NCI-H2196 treated with DMSO at 0.1 percent for 48 hours (cell line): ENCODE results near the gene SKP1.

Experiments used
- DNase-seq: peaks from one replicate; lab custom pipeline; 2025; ENCODE audit not compliant: unreplicated experiment; lab: John Stamatoyannopoulos, UW

SKP1 gene

DNA sequence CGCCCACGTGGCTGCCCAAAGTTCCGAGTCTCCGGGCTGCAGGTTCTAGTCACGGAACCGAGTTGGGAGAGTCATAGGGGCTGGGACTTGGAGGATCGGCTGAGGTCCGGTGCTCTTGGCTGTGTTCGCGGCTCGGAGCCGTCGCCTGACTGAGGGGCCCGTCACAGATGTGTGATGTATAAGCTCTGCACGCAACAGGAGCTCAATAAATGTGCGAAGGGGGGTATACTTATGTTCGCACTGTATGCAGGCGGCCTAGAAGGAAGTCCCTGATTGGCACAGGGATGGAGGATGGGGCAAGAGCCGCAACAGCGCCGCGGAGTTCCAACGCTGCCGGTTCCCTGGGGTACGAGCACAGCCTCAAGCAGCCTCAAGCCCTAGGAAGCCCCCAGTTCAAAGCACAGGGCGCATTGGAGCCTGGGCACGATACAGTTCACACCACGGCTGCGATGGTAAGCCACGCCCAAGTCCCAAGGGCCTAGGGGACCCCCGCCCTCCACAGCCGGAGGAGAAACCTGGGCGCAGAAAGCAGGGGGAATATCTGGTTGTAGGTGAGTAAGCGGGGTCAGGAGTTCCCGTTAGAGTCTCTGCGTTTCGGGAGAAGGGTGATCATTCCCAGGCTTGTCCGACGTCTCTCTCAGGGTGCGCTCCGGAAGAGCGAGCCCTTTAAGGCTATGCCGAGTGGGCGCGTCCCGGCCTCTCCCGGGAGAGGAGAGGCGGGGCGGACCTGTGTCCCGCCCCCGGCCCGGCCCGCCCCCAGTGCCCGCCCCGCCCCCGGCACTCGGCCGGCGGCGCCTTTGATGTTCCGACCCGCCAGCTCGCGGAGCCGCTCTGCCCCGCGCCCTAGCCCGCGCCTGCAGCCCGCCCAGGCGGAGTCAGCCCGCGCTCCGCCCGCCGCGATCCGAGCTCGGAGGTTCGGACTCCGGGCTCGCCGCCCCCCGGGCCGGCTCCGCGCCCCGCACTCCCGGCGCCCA lies 62.6 kb downstream of the SKP1 start, which contains the start of gene TCF7:
TSS of gene TCF7 (plus strand) at position 780 of the 974 bp plus-strand sequence. CDS start 226 bp downstream, outside the sequence.
- peak; percentile 32 for DNase-seq

DNA sequence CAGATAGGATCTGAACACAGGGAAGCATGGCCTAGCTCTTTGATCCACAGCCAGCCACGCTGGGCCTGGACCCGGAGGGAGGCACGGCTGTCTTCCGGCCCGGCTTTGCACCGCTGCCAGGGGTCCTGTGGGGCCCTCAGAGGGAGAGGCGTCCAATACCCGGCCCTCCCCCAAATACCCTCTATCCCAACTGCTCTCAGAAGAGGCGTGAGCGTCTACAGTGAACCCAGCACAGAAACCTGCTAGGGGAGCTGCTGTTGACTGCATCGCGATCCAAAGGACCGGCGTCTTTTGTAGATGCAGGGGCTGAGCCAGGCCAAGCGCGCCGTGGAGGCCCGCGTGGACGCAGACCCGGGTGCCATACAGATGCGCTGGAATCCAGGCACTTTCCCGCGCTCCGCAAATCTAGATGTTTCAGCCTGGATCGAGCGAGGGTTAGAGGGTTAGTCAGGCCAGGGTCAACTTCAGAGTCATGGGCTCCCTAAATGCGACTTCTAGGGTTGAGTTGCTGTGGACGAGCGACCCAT lies 63.3 kb downstream of the SKP1 start:
- no peak for DNase-seq

DNA sequence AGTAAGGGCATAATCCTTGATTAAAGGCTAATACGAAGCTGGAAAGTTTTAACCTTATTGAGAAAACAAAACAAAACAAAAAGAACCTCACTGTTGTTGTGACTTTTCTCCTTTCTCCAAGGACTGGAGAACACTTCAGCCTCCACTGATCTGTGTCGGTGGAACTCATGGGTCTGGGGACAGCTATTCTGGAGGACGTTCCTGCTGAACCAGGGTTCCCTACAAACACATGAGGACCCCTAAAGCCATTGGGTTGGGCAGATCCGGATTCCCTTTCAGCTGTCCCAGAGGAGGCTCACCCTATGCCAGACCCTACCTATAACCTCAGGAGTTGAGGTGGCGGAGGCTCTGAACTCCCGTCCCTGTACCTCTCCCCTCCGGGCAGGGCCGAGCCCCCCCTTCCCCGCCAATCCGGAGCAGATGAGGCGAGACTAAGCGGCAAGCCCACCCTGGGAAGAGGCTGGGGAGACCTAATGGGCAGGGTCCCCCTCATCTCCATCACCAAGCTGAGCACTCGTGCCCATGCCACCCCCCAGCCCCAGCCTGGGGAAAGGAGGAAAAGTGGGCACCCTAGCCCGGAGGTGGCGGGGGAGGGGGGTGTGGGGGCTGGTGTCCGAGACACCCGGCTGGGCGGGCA lies 63.9 kb downstream of the SKP1 start:
- DNase-seq = no peak

DNA sequence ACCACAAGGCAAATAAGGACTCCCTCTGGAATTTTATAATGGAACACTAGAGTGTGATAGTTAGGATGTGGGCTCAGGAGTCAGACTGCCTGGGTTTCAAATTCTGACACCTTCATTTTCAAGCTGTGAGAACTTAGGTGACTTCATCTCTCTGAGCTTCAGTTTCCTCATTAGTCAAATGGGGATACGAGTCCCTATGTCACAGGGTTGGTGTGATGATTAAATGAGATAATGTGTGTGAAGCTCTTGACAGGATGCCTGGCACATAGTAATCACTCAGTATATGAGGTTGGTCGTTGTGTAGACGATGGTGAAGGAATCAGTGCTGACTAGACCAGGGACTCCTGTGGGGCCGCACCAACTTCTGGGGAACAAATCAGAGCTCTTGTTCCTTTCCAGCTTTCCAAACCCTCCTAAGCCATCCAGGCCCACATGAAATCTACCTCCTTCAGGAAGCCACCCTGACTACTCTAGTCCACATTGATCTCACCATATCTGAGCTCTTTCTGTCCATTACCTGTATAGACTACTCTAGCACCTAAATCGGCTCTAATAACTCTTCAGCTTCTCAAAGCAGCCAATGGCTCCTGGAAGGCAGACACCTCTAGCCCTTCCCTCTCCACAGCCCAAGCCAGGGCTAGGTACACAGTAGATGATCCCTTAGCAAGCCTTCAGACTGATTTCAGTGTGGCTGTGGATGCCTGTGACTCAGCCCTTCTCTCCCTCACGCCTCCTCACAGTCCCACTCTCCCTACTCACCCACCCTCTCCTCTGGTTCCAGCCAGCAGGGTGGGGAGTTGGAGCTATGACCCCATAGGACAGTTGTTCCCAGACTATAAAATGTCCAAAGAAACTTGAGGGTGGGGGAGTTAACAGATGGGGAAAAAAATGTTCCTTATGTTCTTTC lies 64.8 kb downstream of the SKP1 start:
- DNase-seq = no peak

DNA sequence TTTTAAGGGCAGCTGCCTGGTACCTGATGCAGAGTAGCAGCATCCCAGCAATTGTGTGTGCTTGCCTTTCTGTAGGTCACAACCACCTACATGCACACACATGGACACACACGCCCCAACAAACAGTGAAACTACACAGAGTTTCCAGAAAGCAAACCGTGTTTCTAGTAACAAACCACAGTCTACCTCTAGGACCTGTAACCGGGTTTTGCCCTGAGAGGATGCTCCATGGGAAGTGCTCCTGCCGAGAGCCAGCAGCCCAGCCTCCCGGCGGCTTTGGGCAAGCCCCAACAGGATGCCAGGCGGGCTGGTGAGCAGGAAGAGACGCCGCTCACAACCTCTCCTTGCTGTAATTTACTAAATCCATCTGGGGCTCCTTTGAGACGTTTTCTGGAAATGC lies 66.4 kb downstream of the SKP1 start:
- DNase-seq = no peak

DNA sequence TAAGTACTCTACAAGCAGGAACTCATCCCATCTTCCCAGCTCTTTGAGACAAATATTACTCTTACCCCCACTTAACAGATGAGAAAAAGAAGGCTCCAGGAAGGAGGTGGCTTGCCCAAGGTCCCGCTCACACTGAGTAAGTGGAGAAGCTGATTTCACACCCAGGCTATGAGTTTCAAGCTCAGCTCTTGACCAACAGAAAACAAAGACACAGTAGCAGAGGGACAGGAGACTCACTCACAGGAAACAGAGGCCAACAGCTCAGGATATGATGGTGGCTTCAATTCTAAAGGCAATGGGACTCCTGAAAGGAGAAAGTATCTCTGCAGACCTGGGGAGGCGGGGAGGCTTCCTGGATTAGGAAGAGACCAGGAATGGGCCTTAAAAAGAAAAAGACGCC lies 69.0 kb downstream of the SKP1 start:
- DNase-seq = no peak

DNA sequence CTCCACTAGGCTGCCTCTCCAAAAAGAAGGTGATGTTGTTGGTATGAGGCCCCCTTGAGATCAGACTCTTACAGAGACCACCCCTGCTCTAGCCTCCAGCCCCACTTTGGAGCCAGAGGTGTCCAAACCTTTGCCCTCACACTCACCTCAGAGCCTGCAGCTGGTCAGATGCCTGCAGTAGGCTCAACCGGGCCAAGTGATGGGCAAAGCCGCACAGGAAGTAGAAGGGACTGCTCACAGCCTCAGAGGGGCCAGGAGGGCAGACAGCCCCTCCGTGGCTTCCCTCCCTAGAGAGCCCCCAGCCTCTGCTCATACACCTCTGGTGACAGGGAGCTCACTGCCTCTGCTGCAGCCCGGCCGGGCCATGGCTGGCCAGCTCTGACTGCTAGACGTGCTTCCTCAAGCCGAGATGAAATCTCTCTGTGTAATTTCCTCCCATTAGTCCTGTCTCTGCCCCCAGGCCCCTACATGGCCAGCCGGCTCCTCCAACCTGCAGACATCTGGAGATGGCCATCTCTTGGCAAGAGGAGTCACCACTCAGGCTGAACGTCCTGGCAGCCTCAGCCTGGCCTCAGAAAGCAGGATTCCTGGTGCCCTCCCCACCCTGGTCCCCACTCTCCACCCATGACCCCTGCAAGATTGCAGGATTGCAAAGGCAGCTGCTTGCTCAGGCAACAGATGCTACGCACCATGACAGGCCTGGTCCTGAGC lies 69.6 kb downstream of the SKP1 start:
- no peak for DNase-seq

DNA sequence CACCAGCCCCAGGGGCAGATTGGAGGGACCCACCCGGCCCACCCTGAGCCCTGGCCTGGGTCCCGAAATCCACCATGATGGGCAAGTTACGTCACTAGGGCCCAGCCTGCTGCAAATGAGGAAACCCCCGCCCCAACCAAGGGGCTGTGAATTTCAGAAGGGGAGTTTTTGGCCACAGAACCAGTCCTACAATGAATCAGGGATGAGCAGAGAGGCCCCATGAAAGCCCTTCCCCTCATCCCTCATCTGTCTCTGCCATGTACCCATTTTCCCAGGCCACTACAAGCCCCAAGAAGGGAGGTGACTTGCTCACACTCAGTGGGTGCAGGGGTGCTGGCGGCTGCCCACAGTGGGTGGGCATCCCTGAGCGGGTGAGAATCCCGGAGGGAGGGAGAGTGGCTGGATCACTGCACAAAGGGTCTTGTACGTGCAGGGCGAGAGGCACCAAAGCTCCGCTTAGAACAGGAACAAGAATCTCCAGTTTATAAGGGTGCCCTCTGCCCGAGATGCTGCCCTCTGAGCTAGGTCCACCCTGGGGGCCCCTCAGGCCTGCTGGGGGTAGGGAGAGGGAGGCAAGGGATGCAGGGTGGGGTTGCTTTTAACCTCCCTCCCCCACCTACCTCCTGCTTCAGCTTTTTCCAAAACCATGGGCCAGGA lies 72.6 kb downstream of the SKP1 start:
- no peak for DNase-seq

DNA sequence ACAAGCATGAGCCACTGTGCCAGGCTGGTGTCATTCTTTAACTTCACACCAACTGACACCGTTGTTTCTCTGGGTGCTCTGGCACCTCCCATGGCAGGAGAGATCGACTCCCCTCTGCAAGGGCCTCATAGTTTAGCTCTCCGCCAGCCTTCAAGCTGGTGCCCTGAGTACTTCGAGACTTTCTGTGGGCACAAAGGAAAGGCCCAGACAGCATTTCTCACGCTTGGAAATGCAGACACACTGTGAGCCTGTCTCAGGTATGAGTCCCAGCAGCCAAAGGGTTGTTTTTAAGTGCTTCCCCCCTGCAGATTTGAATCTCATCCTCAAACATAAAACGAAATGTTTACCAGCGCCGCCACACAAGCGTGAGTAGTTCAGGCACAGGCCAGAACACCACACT lies 73.4 kb downstream of the SKP1 start:
- no peak for DNase-seq

DNA sequence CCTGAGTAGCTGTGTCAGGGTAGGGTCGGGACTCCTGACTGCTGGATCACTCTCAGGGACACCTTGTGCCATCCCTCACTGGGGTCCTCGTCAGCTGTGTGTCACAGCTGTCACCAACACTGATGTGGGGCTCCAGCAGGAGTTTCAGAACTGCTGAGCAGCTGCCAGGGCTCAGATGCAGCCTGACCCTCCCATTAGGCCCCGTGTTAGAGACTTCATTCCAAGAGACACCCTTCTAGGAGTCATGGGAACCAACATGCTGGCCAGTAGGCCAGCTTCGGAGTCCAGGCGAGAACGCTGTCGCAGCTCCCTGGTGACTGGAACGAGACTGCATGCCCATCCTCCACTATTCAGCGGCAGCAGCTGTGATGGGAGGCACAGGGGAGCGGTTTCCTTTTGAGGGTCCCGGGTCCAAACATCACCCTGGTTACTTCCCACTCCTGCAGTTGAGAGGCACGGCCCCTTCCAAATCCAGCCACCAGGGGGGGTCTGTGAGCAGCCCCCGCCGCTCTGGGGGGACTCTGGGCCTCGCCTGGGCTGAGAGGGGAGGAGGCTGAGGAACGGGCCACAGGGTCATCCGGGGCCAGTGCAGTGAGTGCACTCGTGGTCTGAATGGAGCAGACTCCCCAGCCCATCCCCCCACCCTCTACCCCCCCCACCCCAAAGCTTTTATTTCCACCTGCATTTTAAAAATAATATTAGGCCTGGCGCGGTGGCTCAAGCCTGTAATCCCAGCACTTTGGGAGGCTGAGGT lies 74.9 kb downstream of the SKP1 start:
- DNase-seq = no peak

DNA sequence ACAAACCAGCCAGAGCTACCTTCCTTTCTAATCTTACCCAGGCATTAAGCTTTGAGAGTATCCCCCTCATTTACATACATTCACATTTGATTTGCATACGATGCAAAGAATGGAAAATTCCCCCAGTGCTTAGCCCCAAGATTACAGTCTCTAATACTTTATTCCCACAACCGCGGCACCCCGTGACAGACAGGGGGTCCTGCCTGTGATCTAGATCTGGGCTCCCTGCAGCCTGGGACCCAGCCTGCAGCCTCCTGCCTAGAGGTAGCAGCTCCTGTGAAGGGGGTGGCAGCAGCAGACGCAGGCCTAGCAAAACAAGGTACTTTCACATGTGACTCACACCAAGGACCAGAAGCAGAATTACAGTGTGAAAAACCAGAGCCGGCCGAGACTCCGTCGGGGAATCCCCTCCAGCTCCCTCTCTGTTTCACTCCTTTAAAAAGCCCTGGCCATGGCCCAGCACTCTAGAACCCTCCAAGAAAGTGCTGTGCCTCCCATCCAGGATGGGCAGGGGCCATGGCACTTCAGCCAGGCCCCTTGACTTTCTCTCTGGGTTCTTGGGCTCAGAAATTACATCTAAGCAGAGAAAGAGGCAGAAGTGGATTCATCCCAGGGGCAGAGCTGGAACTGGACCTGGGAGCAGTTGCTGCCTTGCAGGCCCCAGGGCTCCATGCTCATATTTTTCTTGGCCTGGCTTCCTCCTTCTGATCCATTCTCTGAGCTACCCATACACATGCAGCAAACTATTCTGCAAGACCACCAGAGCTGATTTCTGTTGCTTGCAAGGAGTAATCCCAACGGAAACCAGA lies 76.3 kb downstream of the SKP1 start:
- no peak for DNase-seq

DNA sequence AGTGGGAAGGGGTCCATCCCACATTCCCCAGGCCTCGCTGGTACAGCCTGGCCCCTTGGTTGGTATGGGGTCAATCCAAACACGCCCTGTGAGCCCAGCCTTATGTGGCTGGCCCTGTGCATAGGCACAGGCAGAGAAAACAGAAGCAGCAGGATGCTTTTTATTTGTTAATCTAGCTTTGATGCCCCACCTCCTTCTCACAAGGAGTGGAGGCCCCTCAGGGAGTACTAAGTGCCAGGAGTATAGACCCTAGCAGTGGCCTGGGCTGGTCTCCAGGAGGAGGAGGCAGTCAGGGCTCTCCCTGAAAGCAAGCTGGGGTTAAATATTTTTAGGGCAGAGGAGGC lies 76.8 kb downstream of the SKP1 start:
- DNase-seq = no peak

DNA sequence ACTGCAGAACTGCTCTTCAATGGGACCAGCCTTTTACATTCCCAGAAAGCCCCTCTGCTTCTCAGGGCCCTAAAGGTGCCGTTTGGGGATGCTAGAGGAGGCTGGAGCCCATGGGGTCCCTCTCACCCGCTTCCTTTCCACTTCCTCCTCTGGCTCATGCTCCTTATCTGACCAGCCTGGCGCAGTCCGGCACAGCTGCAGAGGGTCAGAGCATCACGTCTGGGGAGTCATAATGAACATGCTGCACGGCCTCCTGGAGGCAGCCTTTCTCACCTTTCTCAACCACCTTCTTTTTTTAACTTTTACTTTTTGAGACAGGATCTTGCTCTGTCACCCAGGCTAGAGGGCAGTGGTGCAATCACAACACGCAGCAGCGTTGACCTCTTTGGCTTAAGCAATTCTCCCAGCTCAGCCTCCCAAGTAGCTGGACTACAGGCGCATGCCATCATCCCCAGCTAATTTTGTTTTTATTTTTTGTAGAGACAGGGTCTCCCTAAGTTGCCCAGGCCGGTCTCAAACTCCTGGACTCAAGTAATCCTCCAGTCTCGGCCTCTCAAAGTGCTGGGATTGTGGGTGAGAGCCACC lies 77.4 kb downstream of the SKP1 start:
- DNase-seq = no peak
